ENCODE results near the gene FOXO4. TPM values are rescaled to one million over a fixed set of nuclear protein-coding genes. Genes with fewer than 3 reads are reported as not detected.

The FOXO4 gene
- total RNA-seq, 6 experiments from 2014 or later = 4.0 to 8.1 (median 6.0) TPM

- Mint-ChIP-seq H3K27ac (no peak overlapping the region), H3K27me3 (ENCODE audit: insufficient read depth) (peaks cover 1% of the 10 kb centered on the region), H3K4me3 (no peak overlapping the region), H3K9me3 (no peaks in the 10 kb centered on the region), H3K36me3 (ENCODE audit: low read depth) (no peaks in the 10 kb centered on the region), H3K4me1 (ENCODE audit: low read depth) (peaks cover 6% of the 10 kb centered on the region)
- TF ChIP-seq CTCF (IDR thresholded peaks at IDR 0.05) = no peak
- no peak for DNase-seq
These were observed 25.1 kb upstream of the FOXO4 start for GRCh38 chrX:71070531-71070930.

DNA sequence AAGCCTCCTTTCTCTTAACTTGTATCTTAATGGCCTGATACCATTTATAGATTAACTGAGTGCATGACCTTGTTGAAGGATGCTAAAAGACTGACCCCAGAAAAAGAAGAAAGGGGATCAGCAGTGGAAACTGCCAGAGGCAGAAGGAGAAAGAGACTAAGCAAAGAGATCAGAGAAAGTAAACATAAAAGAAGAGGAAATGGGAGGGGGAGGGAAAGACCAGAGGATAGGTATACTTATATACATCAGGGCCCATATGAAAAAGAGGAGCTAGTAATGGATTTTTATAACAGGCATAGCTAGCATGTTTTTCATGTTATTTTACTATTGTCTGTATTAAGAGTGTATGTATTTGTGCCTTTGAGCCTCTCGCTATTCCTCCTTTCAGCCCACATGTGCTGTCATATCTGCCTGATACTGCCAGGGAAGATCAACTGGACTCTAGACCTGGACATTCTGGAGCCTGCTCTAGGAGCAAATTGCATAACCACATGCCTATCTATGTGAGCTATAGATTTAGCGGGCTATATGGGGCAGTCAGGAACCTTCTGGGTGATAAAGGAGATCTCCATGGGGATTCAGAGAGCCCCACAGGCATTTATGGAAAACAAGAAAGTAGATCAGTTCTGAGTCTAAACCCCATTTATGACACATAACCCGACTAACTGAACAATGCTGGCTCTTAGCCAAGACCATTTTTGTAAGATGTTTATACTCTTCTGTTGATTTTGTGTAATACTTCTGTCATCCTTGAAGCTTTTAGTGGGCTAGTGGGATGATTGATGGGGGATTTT is 14.1 kb upstream of the FOXO4 start:
- no peak overlapping the region for H3K27ac Mint-ChIP-seq
- peaks cover 6% of the 10 kb centered on the region for H3K27me3 Mint-ChIP-seq (ENCODE audit: insufficient read depth)
- DNase-seq = no peak
- no peak for TF ChIP-seq CTCF (IDR thresholded peaks at IDR 0.05)
- H3K36me3 Mint-ChIP-seq (ENCODE audit: low read depth) = no peaks in the 10 kb centered on the region
- H3K4me1 Mint-ChIP-seq (ENCODE audit: low read depth) = peaks cover 10% of the 10 kb centered on the region; the same call in 1 of the 2 replicates
- no peaks in the 10 kb centered on the region for H3K9me3 Mint-ChIP-seq
- H3K4me3 Mint-ChIP-seq = no peak overlapping the region

- peaks cover 6% of the 10 kb centered on the region for H3K27me3 Mint-ChIP-seq (ENCODE audit: insufficient read depth)
- no peak for TF ChIP-seq CTCF (IDR thresholded peaks at IDR 0.05)
These were observed 13.5 kb upstream of the FOXO4 start for GRCh38 chrX:71082124-71082647.

GRCh38 chrX:71082822-71083221 is 12.8 kb upstream of the FOXO4 start:
- no peak for DNase-seq
- no peak overlapping the region for H3K27ac Mint-ChIP-seq
- no peaks in the 10 kb centered on the region for H3K9me3 Mint-ChIP-seq
- no peak for TF ChIP-seq CTCF (IDR thresholded peaks at IDR 0.05)
- peaks cover 6% of the 10 kb centered on the region for H3K27me3 Mint-ChIP-seq (ENCODE audit: insufficient read depth)
- H3K4me3 Mint-ChIP-seq = no peak overlapping the region
- H3K36me3 Mint-ChIP-seq (ENCODE audit: low read depth) = no peaks in the 10 kb centered on the region
- peaks cover 10% of the 10 kb centered on the region; the same call in 1 of the 2 replicates for H3K4me1 Mint-ChIP-seq (ENCODE audit: low read depth)

More at GRCh38 chrX:71082124-71082647, 13.5 kb upstream of the FOXO4 start:
- Mint-ChIP-seq H3K36me3 (ENCODE audit: low read depth) (no peaks in the 10 kb centered on the region), H3K27ac (no peak overlapping the region), H3K9me3 (no peaks in the 10 kb centered on the region), H3K4me1 (ENCODE audit: low read depth) (peaks cover 10% of the 10 kb centered on the region; the same call in 1 of the 2 replicates), H3K4me3 (no peak overlapping the region)
- DNase-seq = no peak

DNA sequence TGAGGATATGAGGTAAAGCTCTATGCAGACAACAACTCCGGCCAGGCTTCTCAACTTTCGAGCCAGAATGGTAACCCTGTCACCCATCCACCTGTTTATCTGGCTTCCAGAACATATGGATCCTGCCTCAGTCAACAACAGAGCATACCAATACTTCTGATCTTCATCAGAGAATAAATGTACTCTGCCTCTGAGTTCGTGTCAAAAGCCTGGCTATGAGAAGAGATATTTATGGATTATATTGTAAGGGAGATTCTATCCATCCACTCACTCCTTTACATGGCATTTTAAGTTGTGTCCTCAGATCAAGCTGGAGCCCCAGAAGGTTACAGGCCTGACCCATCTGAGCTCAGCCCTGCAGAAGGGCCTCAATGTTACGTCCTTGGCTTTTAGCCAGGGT is 9.8 kb upstream of the FOXO4 start:
- H3K4me3 Mint-ChIP-seq = no peak overlapping the region
- H3K4me1 Mint-ChIP-seq (ENCODE audit: low read depth) = peaks cover 10% of the 10 kb centered on the region; the same call in 1 of the 2 replicates
- DNase-seq = no peak
- no peaks in the 10 kb centered on the region for H3K36me3 Mint-ChIP-seq (ENCODE audit: low read depth)
- TF ChIP-seq CTCF (IDR thresholded peaks at IDR 0.05) = no peak
- H3K27me3 Mint-ChIP-seq (ENCODE audit: insufficient read depth) = no peaks in the 10 kb centered on the region; the same call in none of the 2 replicates
- no peak overlapping the region for H3K27ac Mint-ChIP-seq
- H3K9me3 Mint-ChIP-seq = no peaks in the 10 kb centered on the region

Measured in HFFc6 (cell line).